Immature natural killer cell (primary cell): ENCODE results near the gene AP4M1. TPM values are rescaled to one million over a fixed set of nuclear protein-coding genes. Genes with fewer than 3 reads are reported as not detected.

Source experiments
- DNase-seq, 3 donors: peaks; one replicate each; pipeline ENCODE4 v3.0.0; 2022; ENCODE audit warnings: mixed read lengths in 1 of 3
- H3K27ac Mint-ChIP-seq, 6 donors: one replicate each; pipeline ENCODE4 v1.8.0; 2020; ENCODE audit warnings: mixed read lengths in 6 of 6, mild to moderate bottlenecking in 5 of 6, inconsistent platforms in 4 of 6, moderate library complexity in 3 of 6
- H3K27me3 Mint-ChIP-seq, 3 donors: one replicate each; pipeline ENCODE4 v1.8.0; 2020 to 2021; ENCODE audit warnings: low read depth in 3 of 3, mild to moderate bottlenecking in 3 of 3, mixed read lengths in 3 of 3, moderate library complexity in 3 of 3, inconsistent platforms in 1 of 3
- H3K36me3 Mint-ChIP-seq, 3 donors: one replicate each; pipeline ENCODE4 v1.8.0; 2020; ENCODE audit warnings: mixed read lengths in 3 of 3, inconsistent platforms in 2 of 3, mild to moderate bottlenecking in 2 of 3
- H3K4me1 Mint-ChIP-seq, 2 donors: one replicate each; pipeline ENCODE4 v1.8.0; 2020; ENCODE audit warnings: inconsistent platforms in 2 of 2, mild to moderate bottlenecking in 2 of 2, mixed read lengths in 2 of 2, moderate library complexity in 1 of 2
- H3K4me3 Mint-ChIP-seq, 5 donors: one replicate each; pipeline ENCODE4 v1.8.0; 2020; ENCODE audit warnings: mild to moderate bottlenecking in 5 of 5, mixed read lengths in 5 of 5, inconsistent platforms in 3 of 5, moderate library complexity in 3 of 5
- H3K9me3 Mint-ChIP-seq, 6 donors: one replicate each; pipeline ENCODE4 v1.8.0; 2020; ENCODE audit warnings: mild to moderate bottlenecking in 6 of 6, mixed read lengths in 6 of 6, inconsistent platforms in 4 of 6, moderate library complexity in 3 of 6
- polyA plus RNA-seq, 3 donors: library from polyadenylated mRNA; unstranded; fragments of 300-500 nt; fragmentation: Illumina TruSeq; gene quantifications; one replicate each; pipeline ENCODE4 v1.2.3, GENCODE V29; 2021

Gene AP4M1
- polyA plus RNA-seq, 3 donors from 2014 or later: 7.1 to 12.9 (median 8.8) TPM

DNA sequence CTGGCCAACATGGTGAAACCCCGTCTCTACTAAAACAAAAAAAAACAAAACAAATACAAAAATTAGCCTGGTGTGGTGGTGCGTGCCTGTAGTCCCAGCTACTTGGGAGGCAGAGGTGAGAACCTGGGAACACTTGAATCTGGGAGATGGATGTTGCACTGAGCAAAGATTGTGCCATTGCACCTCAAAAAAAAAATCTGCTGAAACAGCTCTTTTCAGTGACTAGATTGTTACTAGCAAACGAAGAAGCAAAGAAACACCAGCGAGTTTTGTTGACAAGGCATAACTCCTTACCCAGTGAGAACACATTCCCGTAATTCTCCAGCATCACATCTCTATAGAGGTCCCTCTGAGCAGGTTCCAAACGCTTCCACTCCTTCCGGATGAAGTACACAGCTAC is 26.6 kb upstream of the AP4M1 start:
- H3K36me3 Mint-ChIP-seq: peaks cover 44 to 69% (median 56%) of the 10 kb centered on the region in 3 donors
- H3K4me3 Mint-ChIP-seq: no peak overlapping the region
- no peak overlapping the region for H3K27ac Mint-ChIP-seq
- H3K4me1 Mint-ChIP-seq: peaks cover 9 to 20% of the 10 kb centered on the region in 2 donors
- H3K9me3 Mint-ChIP-seq: peaks cover 0 to 26% (median 21%) of the 10 kb centered on the region in 6 donors
- H3K27me3 Mint-ChIP-seq: peaks cover 0 to 3% (median 2%) of the 10 kb centered on the region in 3 donors
- DNase-seq: no peak

DNA sequence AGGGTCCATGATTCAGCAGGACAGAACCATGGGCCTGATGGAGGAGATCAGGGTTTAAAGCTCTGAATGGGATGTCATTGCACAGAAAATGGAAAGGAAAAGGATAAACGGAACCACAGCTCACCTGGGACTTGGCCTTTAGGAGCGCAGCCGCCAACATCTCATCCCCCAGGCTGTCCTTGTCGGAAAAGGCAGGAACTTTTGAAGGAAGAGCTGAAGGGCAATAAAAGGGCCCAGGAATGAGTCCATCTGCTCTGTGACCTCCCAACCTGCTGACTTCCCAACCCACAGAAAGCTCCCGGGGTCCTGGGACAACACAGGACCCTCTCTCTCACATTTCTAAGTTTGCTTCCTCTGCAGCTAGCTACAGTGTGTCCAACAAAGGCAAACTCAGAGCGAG is 26.0 kb upstream of the AP4M1 start:
- Mint-ChIP-seq H3K36me3 (peaks cover 39 to 63% (median 50%) of the 10 kb centered on the region in 3 donors), H3K9me3 (peaks cover 0 to 21% (median 20%) of the 10 kb centered on the region in 6 donors), H3K27me3 (peaks cover 0 to 5% (median 4%) of the 10 kb centered on the region in 3 donors), H3K4me1 (peaks cover 14 to 26% of the 10 kb centered on the region in 2 donors), H3K27ac (no peak overlapping the region), H3K4me3 (no peak overlapping the region)
- no peak for DNase-seq

DNA sequence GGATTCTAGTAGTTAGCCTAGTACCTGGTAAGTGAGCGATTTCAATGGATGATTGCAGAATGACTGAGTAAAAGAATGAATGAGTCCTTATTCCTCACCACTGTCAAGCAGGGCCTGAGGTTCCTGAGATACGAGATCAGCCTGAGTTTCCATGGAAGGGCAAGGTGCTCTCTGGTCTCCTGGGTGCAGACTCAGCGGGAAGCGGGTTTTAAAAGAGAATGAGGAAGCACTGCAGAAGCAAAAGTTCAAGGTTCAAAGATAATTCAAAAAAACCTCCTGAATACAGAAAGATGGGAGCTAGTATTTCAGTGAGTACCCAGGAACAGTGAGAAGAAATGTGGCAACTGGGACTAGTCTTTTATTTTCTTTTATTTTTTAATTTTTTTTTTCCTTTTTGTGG is 24.2 kb upstream of the AP4M1 start:
- peaks cover 21 to 45% (median 32%) of the 10 kb centered on the region in 3 donors for H3K36me3 Mint-ChIP-seq
- peaks cover 0 to 4% (median 2%) of the 10 kb centered on the region in 6 donors for H3K9me3 Mint-ChIP-seq
- H3K27me3 Mint-ChIP-seq: peaks cover 6 to 11% (median 10%) of the 10 kb centered on the region in 3 donors
- no peak overlapping the region for H3K27ac Mint-ChIP-seq
- peaks cover 25 to 44% of the 10 kb centered on the region in 2 donors for H3K4me1 Mint-ChIP-seq
- no peak overlapping the region for H3K4me3 Mint-ChIP-seq
- no peak for DNase-seq

DNA sequence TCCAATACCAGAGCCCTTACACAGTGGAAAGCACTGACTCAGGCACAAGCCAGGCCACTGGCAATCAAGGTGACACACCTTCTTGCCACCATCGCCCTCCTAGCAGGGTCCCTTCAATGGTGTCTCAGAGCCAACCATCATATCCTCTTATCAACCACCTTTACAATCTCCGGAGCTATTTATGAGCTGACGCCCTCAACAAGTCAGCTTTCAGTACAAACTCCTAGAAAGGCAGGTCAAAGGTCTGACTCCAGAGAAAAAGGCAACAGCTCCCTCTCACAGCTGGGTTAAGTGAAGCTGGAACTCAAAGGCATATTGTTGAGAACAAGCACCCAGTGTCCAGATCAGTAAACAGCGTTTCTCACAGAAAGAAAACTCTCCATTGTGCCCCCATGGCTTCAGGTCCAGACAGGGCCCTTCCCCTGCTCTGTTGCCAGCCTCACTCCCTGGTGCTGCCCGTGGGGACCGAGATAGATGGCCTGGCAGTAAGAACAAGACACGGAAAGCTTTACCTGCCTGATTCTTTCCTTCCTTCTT is 22.4 kb upstream of the AP4M1 start:
- Mint-ChIP-seq H3K27me3 (peaks cover 13 to 16% (median 16%) of the 10 kb centered on the region in 3 donors), H3K27ac (peak overlapping the region in 4 of 6 donors; percentile 51 to 89 (median 77)), H3K36me3 (peaks cover 10 to 30% (median 19%) of the 10 kb centered on the region in 3 donors), H3K4me1 (peaks cover 33 to 54% of the 10 kb centered on the region in 2 donors), H3K4me3 (peak overlapping the region; percentile 1 to 59 (median 26)), H3K9me3 (no peaks in the 10 kb centered on the region)
- no peak for DNase-seq

DNA sequence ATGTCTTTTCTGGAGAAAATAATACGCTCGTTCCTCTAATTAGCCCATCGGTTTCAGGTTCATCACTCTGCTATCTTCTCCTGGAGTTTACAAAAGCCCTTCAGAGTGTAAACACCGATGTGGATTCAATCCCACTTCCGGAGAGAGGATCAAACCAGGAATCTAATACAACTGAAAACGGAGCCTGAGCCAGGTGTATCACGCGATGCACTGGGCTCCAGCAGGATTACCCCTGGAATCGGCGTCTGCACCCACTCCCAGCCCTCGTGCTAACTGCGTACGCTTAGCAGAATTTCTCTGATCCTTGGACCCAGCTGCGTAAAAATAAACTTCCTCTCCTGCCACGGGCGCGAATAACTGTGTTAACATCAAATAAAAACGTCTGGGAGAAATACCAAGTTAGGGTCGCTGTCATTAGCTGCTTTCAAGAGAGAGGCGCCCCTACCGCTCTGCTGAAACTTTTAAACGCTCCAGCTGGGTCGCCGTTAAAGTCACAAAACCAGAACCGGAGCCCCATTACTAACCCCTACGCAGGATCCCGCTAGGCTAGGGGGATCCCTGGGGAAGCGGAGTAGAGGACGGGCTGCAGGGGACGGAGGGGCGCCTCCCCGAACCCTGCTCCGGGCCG is 20.4 kb upstream of the AP4M1 start:
- Mint-ChIP-seq H3K36me3 (peaks cover 4 to 14% (median 5%) of the 10 kb centered on the region in 3 donors), H3K9me3 (no peaks in the 10 kb centered on the region), H3K27me3 (peaks cover 13 to 16% (median 15%) of the 10 kb centered on the region in 3 donors), H3K4me3 (peak overlapping the region; percentile 88 to 97 (median 94)), H3K27ac (peak overlapping the region; percentile 82 to 94 (median 90)), H3K4me1 (peaks cover 33 to 54% of the 10 kb centered on the region in 2 donors)
- no peak for DNase-seq

DNA sequence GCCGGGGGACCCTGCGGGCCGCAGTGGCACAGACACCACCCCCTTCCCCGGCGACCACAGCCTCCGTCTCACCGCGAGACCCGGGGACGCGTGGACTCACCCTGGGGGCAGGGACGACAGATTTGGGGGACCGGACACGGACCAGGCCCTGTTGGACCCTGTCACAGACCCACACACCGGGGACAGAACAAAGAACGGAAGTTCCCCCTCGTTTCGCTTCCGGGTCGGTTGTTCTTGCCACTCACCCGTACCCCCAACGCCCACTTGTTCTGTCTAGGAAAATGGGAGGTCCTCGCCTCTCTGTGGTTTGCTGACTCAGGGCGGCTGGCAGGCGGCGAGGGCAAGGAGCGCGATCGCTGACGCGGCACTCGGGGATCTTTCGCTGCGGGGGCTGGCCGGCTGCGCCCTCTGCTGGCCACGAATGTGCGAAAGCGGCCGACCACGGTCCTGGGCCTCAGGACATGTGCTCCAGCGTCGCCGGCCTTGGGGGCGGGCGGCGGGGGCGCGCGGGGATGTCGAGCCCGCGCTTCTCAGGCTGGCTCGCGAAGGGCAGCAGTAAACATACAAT is 19.8 kb upstream of the AP4M1 start, which contains the start of gene ZNF3:
ZNF3 (minus strand) TSS at position 189 of the 568 bp plus-strand sequence. CDS start 4,366 bp downstream, outside the sequence.
- peaks cover 3 to 9% (median 3%) of the 10 kb centered on the region in 3 donors for H3K36me3 Mint-ChIP-seq
- H3K4me1 Mint-ChIP-seq: peaks cover 33 to 54% of the 10 kb centered on the region in 2 donors
- H3K9me3 Mint-ChIP-seq: no peaks in the 10 kb centered on the region
- H3K4me3 Mint-ChIP-seq: peak within 1 kb of the TSS; percentile 88 to 97 (median 94)
- DNase-seq: peak; percentile 99
- peaks cover 13 to 16% (median 15%) of the 10 kb centered on the region in 3 donors for H3K27me3 Mint-ChIP-seq
- H3K27ac Mint-ChIP-seq: peak within 1 kb of the TSS; percentile 85 to 97 (median 92)

DNA sequence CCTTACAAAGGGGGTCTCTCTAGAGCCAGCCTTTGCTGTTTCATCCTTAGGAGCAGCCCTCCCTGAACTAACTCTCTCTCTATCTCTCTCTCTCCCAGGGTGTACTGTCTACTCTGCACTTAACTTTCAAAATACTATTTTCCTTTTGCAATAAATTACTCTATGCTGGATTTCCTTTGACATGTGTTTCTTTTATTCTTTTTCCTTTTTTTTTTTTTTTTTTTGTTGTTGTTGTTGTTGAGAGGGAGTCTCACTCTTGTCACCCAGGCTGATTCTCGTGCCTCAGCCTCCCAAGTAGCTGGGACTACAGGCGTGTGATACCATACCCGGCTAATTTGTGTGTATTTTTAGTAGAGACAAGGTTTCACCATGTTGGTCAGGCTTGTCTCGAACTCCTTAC is 18.5 kb upstream of the AP4M1 start:
- H3K4me3 Mint-ChIP-seq: peak overlapping the region; percentile 79 to 97 (median 94)

DNA sequence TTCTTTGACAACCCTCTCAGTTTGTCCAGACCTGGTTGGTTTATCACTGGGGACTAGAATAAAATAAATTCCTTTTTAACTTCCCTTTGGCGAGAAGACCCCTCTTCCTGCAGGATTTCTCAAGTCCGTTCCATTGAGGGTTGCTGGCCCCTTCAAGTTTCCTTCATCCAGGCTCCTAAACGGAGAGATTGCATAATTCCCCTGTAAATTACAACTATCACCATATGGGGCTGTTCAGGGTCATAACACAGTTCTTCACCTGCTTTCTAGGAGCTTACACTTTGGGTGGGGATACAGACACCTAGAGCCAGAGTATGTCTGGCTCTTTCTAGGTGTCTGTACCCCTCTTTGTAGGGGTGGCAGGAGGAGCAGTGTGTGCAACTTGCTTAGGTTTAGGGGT is 15.9 kb upstream of the AP4M1 start:
- Mint-ChIP-seq H3K4me1 (peaks cover 35 to 46% of the 10 kb centered on the region in 2 donors), H3K27me3 (peaks cover 25 to 32% (median 28%) of the 10 kb centered on the region in 3 donors), H3K27ac (no peak overlapping the region)

More for the DNA sequence above, 18.5 kb upstream of the AP4M1 start:
- Mint-ChIP-seq H3K9me3 (no peaks in the 10 kb centered on the region), H3K36me3 (peaks cover 0 to 5% (median 3%) of the 10 kb centered on the region in 3 donors), H3K27ac (peak overlapping the region; percentile 85 to 94 (median 90)), H3K4me1 (peaks cover 33 to 49% of the 10 kb centered on the region in 2 donors), H3K27me3 (peaks cover 13 to 19% (median 19%) of the 10 kb centered on the region in 3 donors)
- no peak for DNase-seq

DNA sequence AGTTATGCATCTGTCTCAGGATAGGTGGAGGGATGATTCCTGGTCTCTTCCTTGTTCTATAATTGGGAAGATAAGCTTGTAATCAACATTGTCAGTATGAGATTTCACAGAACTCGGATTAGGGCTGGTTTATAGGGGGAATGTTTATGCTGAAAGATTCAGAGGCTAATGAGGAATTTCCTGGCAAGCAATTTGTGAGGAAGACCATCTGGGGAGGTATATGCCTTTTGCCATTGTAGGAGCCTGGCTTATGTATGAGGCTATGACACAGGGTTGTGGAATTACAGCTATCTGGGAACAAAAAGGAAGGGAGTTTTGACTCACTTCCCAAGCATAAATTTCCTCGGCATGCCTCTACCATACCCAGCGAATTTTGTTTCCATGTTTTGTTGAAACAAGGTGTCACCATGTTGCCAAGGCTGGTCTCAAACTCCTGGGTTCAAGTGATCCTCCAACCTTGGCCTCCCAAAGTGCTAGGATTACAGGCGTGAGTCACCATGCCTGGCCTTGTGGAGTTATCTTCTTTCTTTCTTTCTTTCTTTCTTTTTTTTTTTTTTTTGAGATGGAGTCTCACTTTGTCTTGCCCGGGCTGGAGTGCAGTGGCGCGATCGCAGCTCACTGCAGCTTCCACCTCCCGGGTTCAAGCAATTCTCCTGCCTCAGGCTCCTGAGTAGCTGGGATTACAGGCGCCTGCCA is 14.2 kb upstream of the AP4M1 start:
- H3K9me3 Mint-ChIP-seq: no peaks in the 10 kb centered on the region
- H3K27ac Mint-ChIP-seq: peak overlapping the region in 4 of 6 donors; percentile 42 to 86 (median 56)
- peaks cover 18 to 26% (median 23%) of the 10 kb centered on the region in 3 donors for H3K27me3 Mint-ChIP-seq
- peak overlapping the region; percentile 22 to 68 (median 63) for H3K4me3 Mint-ChIP-seq
- peaks cover 29 to 33% of the 10 kb centered on the region in 2 donors for H3K4me1 Mint-ChIP-seq
- H3K36me3 Mint-ChIP-seq: peaks cover 0 to 16% (median 5%) of the 10 kb centered on the region in 3 donors
- no peak for DNase-seq

More for the DNA sequence above, 15.9 kb upstream of the AP4M1 start:
- Mint-ChIP-seq H3K36me3 (peaks cover 0 to 3% (median 0%) of the 10 kb centered on the region in 3 donors), H3K4me3 (no peak overlapping the region), H3K9me3 (no peaks in the 10 kb centered on the region)
- DNase-seq: no peak

DNA sequence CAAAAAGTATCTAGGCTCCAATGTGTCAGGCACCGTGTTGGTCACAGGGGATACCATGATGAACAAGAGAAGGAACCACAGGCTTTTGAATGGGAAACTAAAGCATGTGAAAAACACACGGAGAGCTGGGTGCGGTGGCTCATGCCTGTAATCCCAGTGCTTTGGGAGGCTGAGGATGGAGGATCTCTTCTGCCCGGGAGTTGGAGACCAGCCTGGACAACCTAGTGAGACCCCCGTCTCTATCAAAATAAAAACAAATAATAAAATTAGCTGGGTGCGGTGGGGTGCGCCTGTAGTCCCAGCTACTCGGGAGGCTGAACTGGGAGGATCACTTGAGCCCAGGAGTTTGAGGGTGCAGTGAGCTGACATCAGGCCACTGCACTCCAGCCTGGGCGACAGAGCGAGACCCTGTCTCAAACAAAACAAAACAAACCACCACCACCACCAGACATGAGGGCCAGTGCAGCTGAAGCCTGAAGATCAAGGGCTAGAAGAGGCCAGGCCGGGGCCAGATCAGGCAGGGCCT is 13.3 kb upstream of the AP4M1 start:
- peaks cover 20 to 23% of the 10 kb centered on the region in 2 donors for H3K4me1 Mint-ChIP-seq
- H3K4me3 Mint-ChIP-seq: peak overlapping the region; percentile 87 to 94 (median 89)
- H3K27ac Mint-ChIP-seq: peak overlapping the region; percentile 87 to 98 (median 94)
- peaks cover 12 to 20% (median 18%) of the 10 kb centered on the region in 3 donors for H3K27me3 Mint-ChIP-seq
- no peak for DNase-seq
- no peaks in the 10 kb centered on the region for H3K9me3 Mint-ChIP-seq
- H3K36me3 Mint-ChIP-seq: peaks cover 0 to 25% (median 10%) of the 10 kb centered on the region in 3 donors

DNA sequence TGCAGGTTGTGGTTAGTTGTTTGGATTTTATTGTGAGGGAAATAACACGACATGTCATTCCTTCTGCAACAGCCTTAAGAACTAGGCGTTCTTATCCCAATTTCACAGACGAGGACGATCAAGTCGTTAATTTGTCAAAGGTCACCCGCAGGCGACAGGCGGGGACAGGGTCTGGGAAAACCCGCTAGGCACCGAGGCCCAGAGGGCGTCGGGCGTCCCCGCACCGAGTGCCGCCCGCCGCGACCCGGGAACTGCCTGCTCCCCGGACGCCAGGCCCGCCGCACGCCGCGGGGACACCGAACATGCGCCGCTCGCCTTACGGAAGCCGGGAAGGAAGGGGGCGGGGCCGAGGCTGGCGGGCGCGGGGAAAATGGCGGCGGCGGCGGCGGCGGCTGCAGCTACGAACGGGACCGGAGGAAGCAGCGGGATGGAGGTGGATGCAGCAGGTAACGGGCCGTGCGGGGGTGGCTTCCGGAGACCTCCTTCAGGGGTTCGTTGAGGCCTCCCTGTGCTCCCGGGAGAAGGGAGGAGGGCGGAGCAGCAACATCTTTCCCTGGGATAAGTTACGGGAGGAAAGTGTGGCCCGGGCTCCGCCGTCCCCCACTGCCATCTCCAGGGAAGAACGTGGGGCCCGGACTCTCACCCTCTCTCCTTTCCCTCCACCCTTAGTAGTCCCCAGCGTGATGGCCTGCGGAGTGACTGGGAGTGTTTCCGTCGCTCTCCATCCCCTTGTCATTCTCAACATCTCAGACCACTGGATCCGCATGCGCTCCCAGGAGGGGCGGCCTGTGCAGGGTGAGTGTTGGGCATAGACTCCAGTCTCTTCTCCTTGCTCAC is 12.6 kb upstream of the AP4M1 start, which contains the start of gene COPS6:
COPS6 (plus strand) TSS at position 349 of the 837 bp plus-strand sequence; CDS start at position 371, 22 bp downstream.
- H3K4me1 Mint-ChIP-seq: peaks cover 20 to 22% of the 10 kb centered on the region in 2 donors

More for the DNA sequence above, 12.6 kb upstream of the AP4M1 start, which contains the start of gene COPS6:
- peaks cover 0 to 26% (median 10%) of the 10 kb centered on the region in 3 donors for H3K36me3 Mint-ChIP-seq
- no peaks in the 10 kb centered on the region for H3K9me3 Mint-ChIP-seq
- peaks cover 12 to 24% (median 18%) of the 10 kb centered on the region in 3 donors for H3K27me3 Mint-ChIP-seq
- peak within 1 kb of the TSS; percentile 87 to 94 (median 89) for H3K4me3 Mint-ChIP-seq
- DNase-seq: peak; percentile 86 to 87 (median 87)
- H3K27ac Mint-ChIP-seq: peak within 1 kb of the TSS; percentile 87 to 98 (median 94)
